DND-41 (cell line): Measurements from ENCODE around the gene SPTBN4.

Source experiments
- ATAC-seq: fragments of 200-7000 bp; cut with Tn5 transposase; 3 replicates; pipeline ENCODE4 v1.9.1; 2021; ENCODE audit warnings: low read depth; ENCODE audit not compliant: insufficient read depth
- DNase-seq: peaks from one replicate; pipeline ENCODE4 v3.0.0-alpha.2; 2020
- H2AFZ ChIP-seq: 2 replicates; pipeline ENCODE4 v1.6.0; 2012; ENCODE audit warnings: low read depth, low read length
- H3K27ac ChIP-seq: 2 replicates; pipeline ENCODE4 v1.5.1; 2012; ENCODE audit warnings: low read length, inconsistent platforms
- H3K27me3 ChIP-seq: fragments of 200-600 bp; sonication (generic); 2 replicates; pipeline ENCODE4 v1.6.0; 2012; ENCODE audit warnings: low read length, mild to moderate bottlenecking, inconsistent platforms; ENCODE audit not compliant: insufficient read depth, poor library complexity
- H3K36me3 ChIP-seq: 2 replicates; pipeline ENCODE4 v1.5.1; 2012; ENCODE audit warnings: low read length, inconsistent platforms; ENCODE audit not compliant: insufficient read depth
- H3K4me1 ChIP-seq: 2 replicates; pipeline ENCODE4 v1.5.1; 2012; ENCODE audit warnings: mild to moderate bottlenecking, low read length; ENCODE audit not compliant: insufficient read depth
- H3K4me2 ChIP-seq: 2 replicates; pipeline ENCODE4 v1.6.0; 2012; ENCODE audit warnings: mild to moderate bottlenecking, moderate library complexity, low read length, inconsistent platforms; ENCODE audit not compliant: insufficient read depth
- H3K4me3 ChIP-seq, 2 experiments: fragments of 200-600 bp in 1 of 2; shearing (Covaris generic) in 1 of 2; 2 replicates each; pipeline ENCODE4 v1.5.1; 2012 to 2016; ENCODE audit warnings: inconsistent platforms in 2 of 2, low read length in 2 of 2, mild to moderate bottlenecking in 2 of 2, low read depth in 1 of 2, moderate library complexity in 1 of 2
- H3K79me2 ChIP-seq: 2 replicates; pipeline ENCODE4 v1.6.0; 2012; ENCODE audit warnings: low read length, inconsistent platforms; ENCODE audit not compliant: insufficient read depth
- H3K9ac ChIP-seq: 2 replicates; pipeline ENCODE4 v1.6.0; 2012; ENCODE audit warnings: low read depth, mild to moderate bottlenecking, inconsistent platforms, low read length, moderate library complexity
- H3K9me3 ChIP-seq: 2 replicates; pipeline ENCODE4 v1.5.1; 2012; ENCODE audit warnings: low read length, moderate library complexity, mild to moderate bottlenecking, inconsistent platforms; ENCODE audit not compliant: insufficient read depth, severe bottlenecking
- H4K20me1 ChIP-seq: 2 replicates; pipeline ENCODE4 v1.6.0; 2012; ENCODE audit warnings: low read length; ENCODE audit not compliant: insufficient read depth
- EZH2 ChIP-seq: IDR thresholded peaks from 3 replicates; pipeline ENCODE4 v1.6.1; 2012; ENCODE audit warnings: borderline replicate concordance, low read depth, mild to moderate bottlenecking, moderate library complexity, low read length, inconsistent platforms; ENCODE audit not compliant: severe bottlenecking
- TF ChIP-seq, protein P1 (sequence below): IDR thresholded peaks from 2 replicates; pipeline ENCODE4 v1.5.1; 2012; ENCODE audit warnings: borderline replicate concordance, low read length, moderate library complexity, mild to moderate bottlenecking; ENCODE audit not compliant: poor library complexity, severe bottlenecking; ENCODE audit errors: extremely low read depth

The SPTBN4 gene

DNA sequence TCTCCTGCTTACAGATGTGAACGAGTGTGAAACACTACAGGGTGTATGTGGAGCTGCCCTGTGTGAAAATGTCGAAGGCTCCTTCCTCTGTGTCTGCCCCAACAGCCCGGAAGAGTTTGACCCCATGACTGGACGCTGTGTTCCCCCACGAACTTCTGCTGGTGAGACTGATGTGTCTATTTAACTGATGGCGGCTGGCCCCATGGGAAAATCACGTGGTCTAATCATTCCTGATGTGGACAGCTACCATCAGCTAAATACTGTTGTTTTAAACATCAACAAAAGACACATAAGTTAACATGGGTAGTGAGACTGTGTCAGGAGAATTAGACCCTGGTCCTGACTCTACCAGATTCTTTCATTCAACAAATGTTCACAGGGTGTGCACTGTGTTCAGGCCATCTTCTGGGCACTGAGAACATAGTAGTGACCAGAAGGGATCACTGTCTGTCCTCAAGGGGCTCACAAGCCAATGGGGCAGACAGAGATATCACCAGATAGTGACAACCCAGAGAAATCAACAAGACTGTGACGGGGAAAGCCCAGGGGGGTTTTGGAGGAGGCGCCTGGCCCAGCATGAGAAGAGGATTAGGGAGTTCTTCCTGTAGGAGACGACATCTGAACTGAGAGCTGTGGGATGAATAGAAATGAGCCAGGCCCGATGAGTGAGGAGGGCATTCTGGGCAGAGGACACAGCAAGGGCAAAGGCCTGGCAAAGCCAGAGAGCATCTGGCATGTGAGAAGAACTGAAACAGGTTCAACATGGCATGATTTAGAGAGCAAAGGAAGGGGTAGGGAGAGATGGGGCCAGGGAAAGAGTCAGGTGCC, 152.7 kb downstream of the SPTBN4 start:
- Histone ChIP-seq H3K27me3 (peaks cover 2% of the 10 kb centered on the region), H3K9me3 (no peaks in the 10 kb centered on the region), H3K4me3 (no peak overlapping the region), H2AFZ (no peak overlapping the region), H3K9ac (no peak overlapping the region), H3K27ac (no peak overlapping the region), H3K79me2 (no peaks in the 10 kb centered on the region), H3K36me3 (no peaks in the 10 kb centered on the region), H3K4me1 (no peaks in the 10 kb centered on the region), H3K4me2 (no peak overlapping the region), H4K20me1 (no peaks in the 10 kb centered on the region)
- DNase-seq (no peak), ATAC-seq (no peak)
- no peak for TF ChIP-seq EZH2
- TF ChIP-seq, protein P1, sequence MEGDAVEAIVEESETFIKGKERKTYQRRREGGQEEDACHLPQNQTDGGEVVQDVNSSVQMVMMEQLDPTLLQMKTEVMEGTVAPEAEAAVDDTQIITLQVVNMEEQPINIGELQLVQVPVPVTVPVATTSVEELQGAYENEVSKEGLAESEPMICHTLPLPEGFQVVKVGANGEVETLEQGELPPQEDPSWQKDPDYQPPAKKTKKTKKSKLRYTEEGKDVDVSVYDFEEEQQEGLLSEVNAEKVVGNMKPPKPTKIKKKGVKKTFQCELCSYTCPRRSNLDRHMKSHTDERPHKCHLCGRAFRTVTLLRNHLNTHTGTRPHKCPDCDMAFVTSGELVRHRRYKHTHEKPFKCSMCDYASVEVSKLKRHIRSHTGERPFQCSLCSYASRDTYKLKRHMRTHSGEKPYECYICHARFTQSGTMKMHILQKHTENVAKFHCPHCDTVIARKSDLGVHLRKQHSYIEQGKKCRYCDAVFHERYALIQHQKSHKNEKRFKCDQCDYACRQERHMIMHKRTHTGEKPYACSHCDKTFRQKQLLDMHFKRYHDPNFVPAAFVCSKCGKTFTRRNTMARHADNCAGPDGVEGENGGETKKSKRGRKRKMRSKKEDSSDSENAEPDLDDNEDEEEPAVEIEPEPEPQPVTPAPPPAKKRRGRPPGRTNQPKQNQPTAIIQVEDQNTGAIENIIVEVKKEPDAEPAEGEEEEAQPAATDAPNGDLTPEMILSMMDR, result no peak

GRCh38 chr19:40620161-40620485, 153.3 kb downstream of the SPTBN4 start:
- TF ChIP-seq EZH2, result no peak
- no peak overlapping the region for H3K27ac ChIP-seq
- no peaks in the 10 kb centered on the region for H3K36me3 ChIP-seq
- H3K9ac ChIP-seq, result no peak overlapping the region
- H4K20me1 ChIP-seq, result no peaks in the 10 kb centered on the region
- no peaks in the 10 kb centered on the region for H3K79me2 ChIP-seq
- no peak overlapping the region for H2AFZ ChIP-seq
- H3K4me2 ChIP-seq, result no peak overlapping the region
- no peaks in the 10 kb centered on the region for H3K4me1 ChIP-seq
- no peak for DNase-seq
- ATAC-seq, result no peak
- peaks cover 2% of the 10 kb centered on the region for H3K27me3 ChIP-seq
- no peak overlapping the region for H3K4me3 ChIP-seq
- H3K9me3 ChIP-seq, result no peaks in the 10 kb centered on the region

GRCh38 chr19:40621283-40621682, 154.5 kb downstream of the SPTBN4 start:
- Histone ChIP-seq H2AFZ (no peak overlapping the region), H3K27me3 (peaks cover 2% of the 10 kb centered on the region), H3K9ac (no peak overlapping the region), H3K4me2 (no peak overlapping the region), H3K4me1 (no peaks in the 10 kb centered on the region), H3K27ac (no peak overlapping the region), H3K4me3 (no peak overlapping the region), H3K36me3 (no peaks in the 10 kb centered on the region), H3K9me3 (no peaks in the 10 kb centered on the region), H3K79me2 (no peaks in the 10 kb centered on the region), H4K20me1 (no peaks in the 10 kb centered on the region)
- no peak for TF ChIP-seq EZH2
- TF ChIP-seq, protein P1, result no peak
- ATAC-seq (no peak), DNase-seq (no peak)

- Histone ChIP-seq H3K4me1 (no peaks in the 10 kb centered on the region), H3K4me2 (no peak overlapping the region), H4K20me1 (no peaks in the 10 kb centered on the region), H3K9me3 (no peaks in the 10 kb centered on the region), H3K27ac (no peak overlapping the region), H3K9ac (no peak overlapping the region), H3K36me3 (no peaks in the 10 kb centered on the region), H2AFZ (no peak overlapping the region), H3K79me2 (no peaks in the 10 kb centered on the region), H3K4me3 (no peak overlapping the region), H3K27me3 (no peaks in the 10 kb centered on the region)
- TF ChIP-seq, protein P1, result no peak
- TF ChIP-seq EZH2, result no peak
- no peak for DNase-seq
- no peak for ATAC-seq
Observed at GRCh38 chr19:40621966-40622772, 155.4 kb downstream of the SPTBN4 start.
